Loucy (cell line): Measurements from ENCODE around the gene CTSW.

ENCODE experiments used
- H2AFZ ChIP-seq: fragments of 200-600 bp; sonication (generic); 2 replicates; pipeline ENCODE4 v1.6.0; 2016; ENCODE audit warnings: antibody characterized with exemption, mild to moderate bottlenecking, low read length, moderate library complexity
- H3F3A ChIP-seq: fragments of 200-600 bp; 2 replicates; pipeline ENCODE4 v1.6.0; 2016; ENCODE audit warnings: antibody characterized with exemption, low read depth, mild to moderate bottlenecking
- H3K27me3 ChIP-seq: fragments of 200-600 bp; sonication (generic); 2 replicates; pipeline ENCODE4 v1.6.1; 2014; ENCODE audit warnings: low read length, mild to moderate bottlenecking; ENCODE audit not compliant: insufficient read depth, poor library complexity, severe bottlenecking
- H3K36me3 ChIP-seq: fragments of 200-600 bp; sonication (generic); 2 replicates; pipeline ENCODE4 v1.6.1; 2016; ENCODE audit warnings: low read length; ENCODE audit not compliant: insufficient read depth
- H3K4me1 ChIP-seq: fragments of 200-600 bp; sonication (generic); 2 replicates; pipeline ENCODE4 v1.5.1; 2014; ENCODE audit warnings: low read length, mild to moderate bottlenecking; ENCODE audit not compliant: insufficient read depth, poor library complexity, severe bottlenecking
- H3K4me2 ChIP-seq: fragments of 200-600 bp; sonication (generic); 2 replicates; pipeline ENCODE4 v1.6.0; 2014; ENCODE audit warnings: antibody characterized with exemption, low read length, low read depth, mild to moderate bottlenecking; ENCODE audit not compliant: poor library complexity, severe bottlenecking
- H3K4me3 ChIP-seq: fragments of 200-600 bp; sonication (generic); 2 replicates; pipeline ENCODE4 v1.5.1; 2014; ENCODE audit warnings: low read length, mild to moderate bottlenecking, mixed read lengths; ENCODE audit not compliant: poor library complexity, severe bottlenecking
- H3K79me2 ChIP-seq: fragments of 200-600 bp; sonication (generic); 2 replicates; pipeline ENCODE4 v1.6.1; 2014; ENCODE audit warnings: low read length; ENCODE audit not compliant: insufficient read depth
- H3K9ac ChIP-seq: fragments of 200-600 bp; sonication (generic); 2 replicates; pipeline ENCODE4 v1.6.0; 2014; ENCODE audit warnings: mild to moderate bottlenecking, low read depth, low read length, moderate library complexity; ENCODE audit not compliant: poor library complexity, severe bottlenecking
- H3K9me2 ChIP-seq: fragments of 200-600 bp; sonication (generic); replicated peaks from 2 replicates; pipeline ENCODE4 v1.6.1; 2016; ENCODE audit warnings: low read depth, low read length, mixed read lengths
- H3K9me3 ChIP-seq: fragments of 200-600 bp; sonication (generic); 2 replicates; pipeline ENCODE4 v1.6.1; 2014; ENCODE audit warnings: mild to moderate bottlenecking, antibody characterized with exemption, low read length, low read depth; ENCODE audit not compliant: insufficient read depth
- H4K20me1 ChIP-seq: fragments of 200-600 bp; sonication (generic); 2 replicates; pipeline ENCODE4 v1.6.0; 2014; ENCODE audit warnings: antibody characterized with exemption, low read length, mild to moderate bottlenecking; ENCODE audit not compliant: insufficient read depth, poor library complexity, severe bottlenecking
- CTCF ChIP-seq: fragments of 200-600 bp; sonication (generic); conservative IDR thresholded peaks from 2 replicates; pipeline ENCODE4 v1.5.1; 2014; ENCODE audit warnings: mild to moderate bottlenecking, antibody characterized with exemption, low read length
- EZH2phosphoT487 ChIP-seq: fragments of 200-600 bp; IDR thresholded peaks from 2 replicates; pipeline ENCODE4 v1.6.1; 2018; ENCODE audit warnings: antibody characterized with exemption, mild to moderate bottlenecking, moderate library complexity, borderline replicate concordance

The CTSW gene

GRCh38 chr11:65860278-65861164 is 19.1 kb upstream of the CTSW start, which contains the start of gene MUS81:
TSS of gene MUS81 (plus strand) at chr11:65860433. CDS start at chr11:65860754, 321 bp downstream.
- Histone ChIP-seq H3K9me2 (no peaks in the 10 kb centered on the region), H3K79me2 (peaks cover 72% of the 10 kb centered on the region), H4K20me1 (peaks cover 42% of the 10 kb centered on the region), H3K9ac (peak within 1 kb of the TSS; percentile 98), H3K27me3 (peaks cover 11% of the 10 kb centered on the region), H3K4me1 (peaks cover 38% of the 10 kb centered on the region), H3K9me3 (no peaks in the 10 kb centered on the region), H3K4me3 (peak within 1 kb of the TSS; percentile 80), H3K4me2 (peak within 1 kb of the TSS; percentile 99), H3K36me3 (peaks cover 34% of the 10 kb centered on the region; the same call in 1 of the 2 replicates), H3F3A (0 out of 2 replicates have a peak, but pooled peaks cover 7% of the 10 kb centered on the region), H2AFZ (peak within 1 kb of the TSS; percentile 87; the same call in 1 of the 2 replicates)
- TF ChIP-seq EZH2phosphoT487 = no peak
- peak; percentile 90 for TF ChIP-seq CTCF

- no peak for TF ChIP-seq EZH2phosphoT487
- no peak for TF ChIP-seq CTCF
- Histone ChIP-seq H3K36me3 (peaks cover 29% of the 10 kb centered on the region; the same call in 1 of the 2 replicates), H3K9me3 (no peaks in the 10 kb centered on the region), H3K4me2 (peak overlapping the region; percentile 99), H3K4me3 (peak overlapping the region; percentile 80), H3F3A (0 out of 2 replicates have a peak, but pooled peaks cover 7% of the 10 kb centered on the region), H4K20me1 (peaks cover 36% of the 10 kb centered on the region), H2AFZ (no peak overlapping the region), H3K4me1 (peaks cover 32% of the 10 kb centered on the region), H3K27me3 (peaks cover 11% of the 10 kb centered on the region), H3K79me2 (peaks cover 66% of the 10 kb centered on the region), H3K9me2 (no peaks in the 10 kb centered on the region), H3K9ac (peak overlapping the region; percentile 98)
These were observed 18.5 kb upstream of the CTSW start for GRCh38 chr11:65861165-65861505.

GRCh38 chr11:65861533-65862183 is 18.0 kb upstream of the CTSW start:
- Histone ChIP-seq H2AFZ (no peak overlapping the region), H3K4me1 (peaks cover 27% of the 10 kb centered on the region), H3F3A (0 out of 2 replicates have a peak, but pooled peaks cover 7% of the 10 kb centered on the region), H3K9me3 (no peaks in the 10 kb centered on the region), H3K36me3 (peaks cover 25% of the 10 kb centered on the region; the same call in 1 of the 2 replicates), H3K9ac (peak overlapping the region; percentile 98), H3K79me2 (peaks cover 60% of the 10 kb centered on the region), H3K4me2 (peak overlapping the region; percentile 99), H3K9me2 (no peaks in the 10 kb centered on the region), H3K27me3 (peaks cover 11% of the 10 kb centered on the region), H4K20me1 (peaks cover 31% of the 10 kb centered on the region), H3K4me3 (peak overlapping the region; percentile 80)
- TF ChIP-seq CTCF (no peak), EZH2phosphoT487 (no peak)
